Hypothalamus (tissue), 51 donors: ENCODE results near the gene TRIM3.
A peak's percentile ranks its signal among the peaks of the same experiment; 100 is the strongest.

ENCODE experiments used
- DNase-seq, 51 donors: peaks; one replicate each; lab custom pipeline; 2025; lab: John Stamatoyannopoulos, UW

TRIM3 gene

GRCh38 chr11:6405052-6405667 lies 68.6 kb downstream of the TRIM3 start:
- peak in 37 of 51 donors; percentile 24 to 84 (median 63) for DNase-seq

DNA sequence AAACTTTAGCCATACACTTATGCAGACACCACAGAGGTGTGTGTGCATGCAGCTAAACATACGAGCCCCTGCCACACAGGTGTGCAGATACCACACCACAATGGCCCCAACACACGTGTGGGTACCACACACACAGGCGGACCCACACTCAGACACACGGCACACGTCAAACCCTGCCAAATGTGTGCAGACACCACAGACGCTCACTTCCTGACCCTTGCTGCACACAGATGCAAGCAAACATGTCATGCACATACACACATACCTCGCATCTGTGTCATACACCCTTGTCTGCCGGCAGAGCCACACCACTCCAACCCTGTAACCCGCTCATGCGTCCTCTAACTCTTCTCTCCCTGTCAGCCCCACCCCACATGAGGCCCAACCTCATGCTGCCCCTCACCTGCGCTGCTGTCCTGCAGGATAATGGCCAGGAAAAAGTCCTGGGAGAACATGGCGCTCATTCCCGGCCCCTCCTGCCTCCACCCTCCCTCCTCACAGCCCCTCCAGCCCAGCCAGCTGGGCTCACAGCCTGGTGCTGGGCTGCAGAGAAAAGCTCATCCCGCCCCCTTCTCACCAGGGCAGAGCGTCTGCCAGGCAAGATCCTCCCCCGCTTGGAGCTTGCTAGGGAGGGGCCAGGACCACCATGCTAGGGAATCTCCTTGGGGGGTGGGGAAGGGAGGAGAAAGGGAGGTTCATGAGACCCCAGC lies 69.2 kb downstream of the TRIM3 start:
- DNase-seq: peak in 24 of 51 donors; percentile 20 to 70 (median 48)

DNA sequence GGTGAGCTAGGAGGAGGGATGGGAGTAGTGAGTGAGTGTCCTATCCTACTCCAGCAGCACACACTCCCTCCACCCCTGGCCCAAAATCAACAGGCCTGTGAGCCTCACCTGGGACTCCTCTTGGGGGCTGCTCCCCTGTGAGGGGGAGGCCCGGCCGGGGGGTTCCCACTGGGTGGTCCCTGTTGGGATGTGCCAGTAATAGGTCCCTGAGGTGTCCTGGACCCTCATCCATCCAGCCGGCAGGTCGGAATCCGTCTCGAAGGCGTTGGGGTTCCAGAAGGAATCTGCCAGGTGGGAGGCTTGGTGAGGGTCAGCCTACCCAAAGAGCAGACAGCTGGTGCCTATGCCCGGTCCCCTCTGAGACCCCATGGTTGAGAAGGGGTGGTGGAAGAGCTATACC lies 70.2 kb downstream of the TRIM3 start:
- no peak for DNase-seq

DNA sequence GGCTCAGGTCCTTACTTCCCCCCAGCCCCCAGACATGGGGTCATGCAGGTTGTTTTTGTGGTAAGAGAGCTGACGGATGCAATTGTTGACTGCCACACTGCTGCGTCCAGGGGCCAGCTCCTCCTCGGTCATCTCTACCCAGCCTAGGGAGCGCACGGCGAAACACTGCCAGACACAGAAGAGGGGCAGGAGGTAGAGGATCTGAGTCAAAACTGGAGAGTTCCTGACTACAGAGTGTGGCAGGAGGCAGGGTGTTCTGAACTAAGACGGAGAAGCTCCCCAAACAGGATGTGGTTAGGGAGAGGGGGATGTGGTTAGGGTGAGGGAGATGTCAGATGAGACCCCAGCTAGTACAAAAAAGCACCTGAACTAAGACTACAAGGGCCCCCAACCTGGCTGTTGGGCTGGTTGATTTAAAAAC lies 71.2 kb downstream of the TRIM3 start:
- no peak for DNase-seq

GRCh38 chr11:6402061-6402470 lies 71.7 kb downstream of the TRIM3 start:
- DNase-seq: peak in 1 of 51 donors; percentile 59

- no peak for DNase-seq
Measured at GRCh38 chr11:6401464-6401863, 72.3 kb downstream of the TRIM3 start.

- peak in 6 of 51 donors; percentile 16 to 38 (median 30) for DNase-seq
Measured at GRCh38 chr11:6400431-6401345, 73.1 kb downstream of the TRIM3 start.
